GM21786 (cell line): ENCODE results near the gene MOG.

Experiments
- ATAC-seq: cut with Tn5 transposase; IDR thresholded peaks from one replicate; pipeline ENCODE4 v1.9.1; 2021; ENCODE audit not compliant: unreplicated experiment

Gene MOG

DNA sequence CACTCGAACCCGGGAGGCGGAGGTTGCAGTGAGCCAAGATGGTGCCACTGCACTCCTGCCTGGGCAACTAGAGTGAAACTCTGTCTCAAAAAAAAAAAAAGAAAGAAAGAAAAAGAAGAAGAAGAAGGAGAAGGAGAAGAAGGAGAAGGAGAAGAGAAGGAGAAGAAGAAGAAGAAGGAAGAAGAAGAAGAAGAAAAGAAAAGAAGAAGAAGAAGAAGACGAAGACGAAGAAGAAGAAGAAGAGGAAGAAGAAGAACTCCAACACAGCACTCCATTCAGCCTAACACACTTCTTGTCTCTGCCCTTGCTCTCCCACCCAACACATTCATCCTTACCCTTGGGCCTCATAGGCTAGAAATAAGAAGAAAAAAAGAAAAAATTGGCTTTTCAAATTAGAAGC, 17.1 kb downstream of the MOG start:
- ATAC-seq = no peak

DNA sequence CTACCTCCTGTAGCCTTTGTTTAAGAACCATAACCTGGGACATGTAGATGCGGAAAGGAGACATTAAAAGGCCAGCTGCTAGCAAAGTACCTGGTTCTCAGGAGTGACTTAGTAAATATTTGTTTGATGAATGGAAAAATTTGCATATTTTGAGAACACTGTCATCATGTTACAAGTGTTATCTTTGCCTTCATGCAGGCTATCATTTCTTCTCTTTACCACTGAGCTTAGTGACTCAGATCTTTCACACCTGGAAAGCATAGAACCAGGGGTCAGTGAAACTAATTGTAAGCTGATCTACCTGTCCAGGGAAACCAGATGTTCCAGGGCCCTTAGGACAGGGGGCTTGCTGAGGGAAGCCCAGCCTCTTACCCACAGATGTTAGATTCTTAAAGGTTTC, 18.7 kb downstream of the MOG start:
- ATAC-seq = no peak

DNA sequence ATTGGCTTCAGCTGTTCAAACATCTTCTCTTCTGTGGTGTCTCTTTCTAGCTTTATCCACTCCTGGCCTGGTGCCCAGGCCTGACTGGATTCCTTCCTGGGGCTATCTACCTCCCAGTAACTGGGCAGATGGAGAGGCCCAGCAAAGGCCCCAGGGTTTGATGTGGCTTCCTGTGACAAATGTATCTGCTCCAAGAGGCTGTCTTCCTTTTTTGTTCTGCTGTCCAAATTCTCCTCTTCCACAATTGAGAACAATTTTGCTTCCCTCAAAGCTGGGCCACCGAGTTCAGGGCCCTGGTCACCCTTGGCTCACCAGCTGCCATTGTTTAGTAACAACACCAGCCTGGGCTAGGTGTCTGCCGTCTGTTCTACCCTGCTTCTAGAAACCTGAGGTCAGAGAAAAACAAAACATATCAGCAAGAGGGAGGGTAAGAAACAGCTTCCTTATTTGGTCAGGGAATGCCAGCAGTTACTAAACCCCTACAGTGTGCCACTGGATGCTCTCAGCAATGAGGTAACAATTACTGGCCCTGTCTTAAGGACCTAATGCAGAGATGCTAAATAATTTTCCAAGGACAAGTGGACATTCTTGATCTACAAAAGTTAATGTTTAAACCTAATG, 20.2 kb downstream of the MOG start:
- ATAC-seq = no peak

DNA sequence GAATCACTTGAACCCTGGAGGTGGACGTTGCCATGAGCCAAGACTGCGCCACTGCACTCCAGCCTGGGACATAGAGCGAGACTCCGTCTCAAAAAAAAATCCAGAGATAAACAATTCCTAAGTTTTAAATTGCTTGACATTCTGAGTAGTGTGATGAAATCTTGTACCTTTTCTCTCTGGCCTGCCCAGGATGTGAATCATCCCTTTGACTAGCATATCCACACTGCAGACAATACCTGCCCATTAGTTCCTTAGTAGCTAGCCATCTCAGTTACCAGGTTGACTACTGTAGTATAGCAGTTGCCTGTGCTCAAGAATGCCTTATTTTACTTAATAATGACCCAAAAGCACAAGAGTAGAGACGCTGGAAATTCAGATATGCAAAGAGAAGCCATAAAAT, 21.2 kb downstream of the MOG start:
- ATAC-seq = no peak

GRCh38 chr6:29679962-29680361, 23.1 kb downstream of the MOG start:
- ATAC-seq = no peak

- ATAC-seq = no peak
These were observed 23.5 kb downstream of the MOG start for GRCh38 chr6:29680416-29680815.

DNA sequence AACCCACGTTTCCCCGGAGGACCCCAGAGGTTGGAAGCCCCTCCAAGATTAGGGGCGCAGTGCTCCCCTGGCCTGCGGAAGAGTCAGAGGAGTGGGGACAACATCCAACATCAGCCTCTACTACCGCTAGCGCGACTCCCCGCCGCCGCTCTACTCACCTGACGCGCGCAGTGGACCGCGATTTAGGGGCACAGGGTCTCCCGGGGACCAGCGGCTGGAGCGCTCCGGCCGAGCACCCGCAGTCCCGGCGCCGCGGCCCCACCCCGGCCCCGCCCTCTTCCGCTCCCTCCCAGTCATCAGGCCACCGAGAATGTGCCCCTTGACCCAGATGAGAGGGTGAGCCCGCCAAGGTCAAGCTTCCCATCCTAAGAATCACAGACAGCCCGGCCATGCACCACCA, 24.0 kb downstream of the MOG start, which contains the start of gene ZFP57:
ZFP57 (minus strand) TSS at position 249 of the 400 bp plus-strand sequence. CDS start 4,149 bp downstream, outside the sequence.
- no peak for ATAC-seq

DNA sequence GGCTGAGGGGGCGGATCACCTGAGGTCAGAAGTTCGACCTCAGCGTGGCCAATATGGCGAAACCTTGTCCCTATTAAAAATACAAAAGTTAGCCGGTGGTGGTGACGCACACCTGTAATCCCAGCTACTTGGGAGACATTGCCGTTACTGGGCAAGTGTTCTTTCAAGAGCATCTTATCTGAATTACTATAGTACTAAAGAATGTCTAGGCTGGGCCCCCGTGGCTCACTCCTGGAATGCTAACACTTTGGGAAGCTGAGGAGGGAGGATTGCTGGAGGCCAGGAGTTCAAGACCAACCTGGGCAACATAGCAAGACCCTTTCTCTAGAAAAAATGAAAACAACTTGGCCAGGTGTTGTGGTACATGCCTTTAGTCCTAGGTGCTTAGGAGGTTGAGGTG, 24.9 kb downstream of the MOG start:
- no peak for ATAC-seq

- ATAC-seq = no peak
These were observed 28.9 kb downstream of the MOG start for GRCh38 chr6:29685718-29686326.

DNA sequence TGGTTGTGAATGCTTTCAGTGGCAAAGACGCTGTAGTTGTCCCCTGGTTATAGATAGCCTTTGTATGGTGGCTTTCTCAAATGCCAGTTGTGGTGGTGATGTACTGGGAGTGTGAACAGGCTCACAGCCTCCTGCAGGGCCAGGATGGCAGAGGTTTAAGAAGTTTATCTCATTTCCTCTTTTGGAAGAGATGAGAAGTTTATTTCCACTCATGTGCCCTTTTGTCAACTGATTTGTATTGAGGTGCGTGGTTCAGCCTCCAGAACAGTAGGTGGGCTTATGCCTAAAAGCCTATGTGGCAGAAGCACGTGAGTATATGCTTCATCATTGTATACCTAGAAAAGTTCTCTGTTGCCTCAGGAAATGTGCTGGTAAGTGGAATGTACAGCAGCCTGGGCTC, 37.7 kb downstream of the MOG start:
- no peak for ATAC-seq

GRCh38 chr6:29696147-29697125, 39.5 kb downstream of the MOG start:
- ATAC-seq = no peak

GRCh38 chr6:29702519-29703103, 45.7 kb downstream of the MOG start:
- no peak for ATAC-seq

DNA sequence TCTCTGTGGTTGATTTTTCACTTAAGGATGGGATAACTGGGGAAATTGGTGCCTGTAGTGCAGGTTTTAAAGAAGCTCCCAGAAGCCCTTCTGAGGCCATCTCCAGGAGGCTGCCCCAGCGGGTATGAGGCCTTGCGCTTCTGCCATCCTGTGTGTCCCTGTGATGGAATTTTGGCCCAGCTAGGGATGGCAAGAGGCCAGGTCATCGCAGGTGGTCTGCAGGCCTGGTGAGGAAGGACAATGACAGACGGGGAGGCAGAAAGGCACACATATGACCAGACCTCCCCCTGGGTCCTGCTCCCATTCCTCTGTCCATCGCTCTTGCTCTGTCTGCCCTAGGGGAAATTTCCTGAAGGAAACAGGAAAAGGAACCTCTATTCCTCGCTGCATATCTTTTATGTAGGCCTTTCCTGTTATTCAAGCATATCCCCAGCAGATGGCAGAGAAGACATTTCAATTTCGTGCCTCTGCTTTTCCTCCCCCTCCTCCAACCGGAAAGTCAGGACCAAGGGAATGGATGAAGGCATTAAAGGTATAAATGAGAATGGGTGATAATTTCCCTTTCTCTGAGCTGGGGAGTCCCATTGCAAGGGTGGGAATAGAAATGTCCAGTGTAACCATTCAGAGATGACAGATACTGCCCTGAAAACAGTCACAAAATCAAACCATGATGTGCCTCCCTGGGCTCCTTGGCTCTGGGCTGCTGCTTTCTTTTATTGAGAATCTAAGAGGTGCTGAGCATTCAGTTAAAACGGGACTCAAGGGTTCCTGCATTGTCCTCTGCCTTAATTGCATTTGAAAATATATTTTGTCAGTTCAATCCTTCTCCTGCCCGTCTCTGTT, 48.7 kb downstream of the MOG start:
- no peak for ATAC-seq

- ATAC-seq = no peak
These were observed 51.7 kb downstream of the MOG start for GRCh38 chr6:29708432-29709179.

DNA sequence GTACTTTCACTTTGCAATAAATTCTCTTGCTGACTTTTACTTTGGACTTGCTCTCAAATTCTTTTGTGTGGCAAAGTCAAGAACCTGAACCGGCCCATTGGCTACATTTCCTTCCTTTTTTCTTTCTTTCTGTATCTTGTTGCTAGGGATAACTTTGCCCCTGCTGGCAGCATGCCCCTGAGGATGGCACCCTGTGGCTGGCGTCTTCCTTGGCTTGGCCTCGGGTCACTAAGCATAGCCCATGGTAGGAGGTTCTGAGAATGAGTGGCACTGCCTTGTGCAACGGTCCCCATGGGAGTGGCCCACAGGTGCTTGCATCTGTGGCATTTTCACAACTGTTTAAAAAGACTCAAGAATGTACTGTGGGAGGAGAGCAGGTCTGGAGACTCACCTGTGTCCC, 52.3 kb downstream of the MOG start:
- no peak for ATAC-seq

- no peak for ATAC-seq
These were observed 53.5 kb downstream of the MOG start for GRCh38 chr6:29710281-29710941.

- ATAC-seq = no peak
These were observed 64.0 kb downstream of the MOG start for GRCh38 chr6:29720863-29721262.
